A673 (cell line): Measurements from ENCODE around the gene MOK. TPM values are rescaled to one million over a fixed set of nuclear protein-coding genes. Genes with fewer than 3 reads are reported as not detected.

Experiments
- BruUV-seq: library from RNA; stranded (reverse); fragments of 400-500 nt; replicated peaks from 2 replicates; lab custom pipeline; 2021; lab: Mats Ljungman, UMichigan
- CTCF ChIA-PET: fragments of 300-600 bp; sonication (Branson Sonifier 250); formaldehyde crosslinking; loops from one replicate; lab custom pipeline; 2022; ENCODE audit warnings: antibody characterized with exemption; lab: Charles Lee
- POLR2A ChIA-PET: fragments of 300-600 bp; sonication (Branson Sonifier 250); formaldehyde crosslinking; loops from one replicate; lab custom pipeline; 2022; ENCODE audit warnings: antibody characterized with exemption; ENCODE audit not compliant: low non-redundant PET; lab: Charles Lee
- DNase-seq: peaks from one replicate; pipeline ENCODE4 v3.0.0-alpha.2; 2015; ENCODE audit warnings: low spot score
- H3K27ac ChIP-seq: fragments of 200-600 bp; sonication (generic); 2 replicates; pipeline ENCODE4 v1.5.1; 2016; ENCODE audit warnings: mixed run types, low read depth, mild to moderate bottlenecking, mixed read lengths, antibody characterized with exemption, low read length; ENCODE audit not compliant: poor library complexity, severe bottlenecking
- H3K27me3 ChIP-seq: fragments of 200-600 bp; sonication (generic); replicated peaks from 2 replicates; pipeline ENCODE4 v1.6.1; 2017; ENCODE audit warnings: mixed run types, low read depth, mild to moderate bottlenecking, mixed read lengths, antibody characterized with exemption, low read length; ENCODE audit not compliant: insufficient read depth, poor library complexity
- H3K36me3 ChIP-seq: fragments of 200-600 bp; sonication (generic); 2 replicates; pipeline ENCODE4 v1.6.1; 2016; ENCODE audit warnings: mixed run types, mild to moderate bottlenecking, mixed read lengths, antibody characterized with exemption, low read length; ENCODE audit not compliant: insufficient read depth, poor library complexity, severe bottlenecking
- H3K4me1 ChIP-seq: fragments of 200-600 bp; sonication (generic); 2 replicates; pipeline ENCODE4 v1.6.1; 2017; ENCODE audit warnings: mixed run types, mild to moderate bottlenecking, mixed read lengths, antibody characterized with exemption, low read length; ENCODE audit not compliant: insufficient read depth, poor library complexity, severe bottlenecking
- H3K4me3 ChIP-seq: fragments of 200-600 bp; sonication (generic); 2 replicates; pipeline ENCODE4 v1.5.1; 2016; ENCODE audit warnings: low read depth, mixed run types, mild to moderate bottlenecking, mixed read lengths, low read length; ENCODE audit not compliant: poor library complexity, severe bottlenecking
- H3K9me3 ChIP-seq: fragments of 200-600 bp; sonication (generic); 2 replicates; pipeline ENCODE4 v1.6.1; 2016; ENCODE audit warnings: mixed run types, low read depth, mild to moderate bottlenecking, mixed read lengths, antibody characterized with exemption, low read length; ENCODE audit not compliant: poor library complexity, severe bottlenecking
- CTCF ChIP-seq: fragments of 300-800, 200-600 bp; sonication (generic); conservative IDR thresholded peaks from 2 replicates; pipeline ENCODE4 v1.5.1; 2017; ENCODE audit warnings: low read depth, mild to moderate bottlenecking, antibody characterized with exemption, low read length, moderate library complexity, mixed read lengths
- EZH2 ChIP-seq: fragments of 200-600 bp; sonication (generic); IDR thresholded peaks from 2 replicates; pipeline ENCODE4 v1.6.1; 2017; ENCODE audit warnings: borderline replicate concordance, low read depth, mild to moderate bottlenecking, mixed read lengths, antibody characterized with exemption, low read length; ENCODE audit not compliant: poor library complexity, severe bottlenecking
- intact Hi-C: fragments of 100-400 bp; cut with micrococcal nuclease; formaldehyde crosslinking; loops from one replicate; pipeline ENCODE4 v1.10.0; 2022; ENCODE audit not compliant: unreplicated experiment
- total RNA-seq: library from RNA; stranded (reverse); gene quantifications from 2 replicates; pipeline ENCODE4 v1.2.3, GENCODE V29; 2021

The MOK gene
- total RNA-seq, 1 experiment from 2014 or later = 27.4 TPM

DNA sequence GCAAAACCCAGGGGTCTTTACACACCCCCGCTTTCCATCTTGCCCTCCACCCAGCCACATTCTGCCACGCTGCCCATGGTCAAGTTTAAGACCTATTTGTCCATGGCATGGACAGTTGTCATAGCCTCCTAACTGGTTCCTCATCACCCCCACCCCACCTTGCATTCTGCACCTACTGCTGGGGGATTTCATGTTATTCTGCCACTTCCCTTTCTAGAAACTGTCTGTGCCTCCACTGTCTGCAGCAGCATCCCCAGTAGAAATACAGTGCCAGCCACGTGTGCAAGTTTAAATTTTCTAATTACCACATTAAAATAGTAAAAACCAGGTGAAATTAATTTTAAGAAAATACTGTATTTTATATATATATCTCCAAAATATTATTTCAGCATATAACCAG lies 102.0 kb downstream of the MOK start:
- Histone ChIP-seq H3K9me3 (no peaks in the 10 kb centered on the region), H3K27ac (no peak overlapping the region), H3K27me3 (no peaks in the 10 kb centered on the region), H3K36me3 (peaks cover 9% of the 10 kb centered on the region), H3K4me3 (no peak overlapping the region), H3K4me1 (peaks cover 11% of the 10 kb centered on the region)
- no TSS peak for BruUV-seq
- DNase-seq = no peak
- intact Hi-C loops = no loop called here
- ChIA-PET POLR2A (no interaction called here), CTCF (no interaction called here)
- TF ChIP-seq EZH2 (no peak), CTCF (no peak)

GRCh38 chr14:102201776-102202175 lies 103.2 kb downstream of the MOK start:
- peaks cover 11% of the 10 kb centered on the region for H3K4me1 ChIP-seq
- no peaks in the 10 kb centered on the region for H3K27me3 ChIP-seq
- intact Hi-C loops = no loop called here
- CTCF ChIA-PET = no interaction called here
- H3K36me3 ChIP-seq = peaks cover 9% of the 10 kb centered on the region
- POLR2A ChIA-PET = no interaction called here
- no peaks in the 10 kb centered on the region for H3K9me3 ChIP-seq
- peak overlapping the region; percentile 70 for H3K27ac ChIP-seq
- no peak for TF ChIP-seq CTCF
- no peak for TF ChIP-seq EZH2
- BruUV-seq = no TSS peak
- DNase-seq = no peak
- no peak overlapping the region for H3K4me3 ChIP-seq

DNA sequence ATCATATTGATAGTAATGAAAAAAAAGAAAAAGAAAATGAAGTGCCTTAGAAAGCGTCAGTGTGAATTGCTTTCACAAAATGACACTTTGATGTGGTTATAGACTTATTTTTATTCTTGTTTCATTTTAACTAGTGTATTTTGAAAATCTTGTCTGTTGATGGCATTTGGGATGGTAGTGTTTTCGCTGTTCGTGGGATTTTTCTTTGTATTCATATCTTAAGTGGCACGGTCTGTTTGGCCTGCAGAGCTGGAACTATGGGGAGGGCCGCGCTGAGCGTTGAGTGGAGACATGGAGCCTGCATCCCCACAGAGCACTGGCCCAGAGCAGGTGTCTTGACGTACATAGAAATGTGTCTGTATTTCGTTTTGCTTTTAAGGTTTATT lies 103.6 kb downstream of the MOK start:
- ChIA-PET POLR2A (no interaction called here), CTCF (no interaction called here)
- Histone ChIP-seq H3K4me1 (peaks cover 11% of the 10 kb centered on the region), H3K27me3 (no peaks in the 10 kb centered on the region), H3K4me3 (no peak overlapping the region), H3K27ac (peak overlapping the region; percentile 70), H3K36me3 (peaks cover 9% of the 10 kb centered on the region), H3K9me3 (no peaks in the 10 kb centered on the region)
- intact Hi-C loops = no loop called here
- no peak for TF ChIP-seq EZH2
- TF ChIP-seq CTCF = no peak
- DNase-seq = no peak
- no TSS peak for BruUV-seq
